HG03064 (cell line): ENCODE measurements around the gene TMEM125.

Experiments
- ATAC-seq: cut with Tn5 transposase; IDR thresholded peaks from one replicate; pipeline ENCODE4 v1.9.1; 2021; ENCODE audit warnings: low read depth; ENCODE audit not compliant: unreplicated experiment

TMEM125 gene

DNA sequence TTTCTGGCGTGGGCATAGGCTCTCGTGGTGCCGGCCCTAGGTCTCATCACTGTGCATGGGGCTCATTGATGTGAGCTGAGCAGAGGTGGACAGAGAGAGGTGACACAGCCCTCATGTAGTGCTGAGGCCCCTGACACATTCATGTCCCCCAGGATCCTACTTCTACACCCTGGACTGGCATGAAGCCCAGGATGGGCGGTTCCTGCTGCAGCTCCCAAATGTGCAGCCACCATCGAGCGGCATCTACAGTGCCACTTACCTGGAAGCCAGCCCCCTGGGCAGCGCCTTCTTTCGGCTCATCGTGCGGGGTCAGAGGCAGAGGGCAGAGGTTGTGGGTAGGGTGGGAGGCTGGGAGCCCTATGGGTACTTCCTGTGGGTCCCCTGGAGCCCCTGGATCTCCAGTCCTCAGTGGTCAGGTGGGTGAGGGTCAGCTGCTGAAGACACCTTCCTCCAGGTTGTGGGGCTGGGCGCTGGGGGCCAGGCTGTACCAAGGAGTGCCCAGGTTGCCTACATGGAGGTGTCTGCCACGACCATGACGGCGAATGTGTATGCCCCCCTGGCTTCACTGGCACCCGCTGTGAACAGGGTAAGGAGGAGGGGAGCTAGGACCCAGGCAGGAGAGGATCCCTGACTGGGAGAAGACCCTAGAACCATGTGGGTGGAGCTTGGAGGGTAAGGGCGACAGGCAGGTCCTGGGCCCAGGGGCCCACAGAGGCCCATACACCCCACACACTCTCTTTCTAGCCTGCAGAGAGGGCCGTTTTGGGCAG lies 37.1 kb downstream of the TMEM125 start:
- ATAC-seq, result no peak

DNA sequence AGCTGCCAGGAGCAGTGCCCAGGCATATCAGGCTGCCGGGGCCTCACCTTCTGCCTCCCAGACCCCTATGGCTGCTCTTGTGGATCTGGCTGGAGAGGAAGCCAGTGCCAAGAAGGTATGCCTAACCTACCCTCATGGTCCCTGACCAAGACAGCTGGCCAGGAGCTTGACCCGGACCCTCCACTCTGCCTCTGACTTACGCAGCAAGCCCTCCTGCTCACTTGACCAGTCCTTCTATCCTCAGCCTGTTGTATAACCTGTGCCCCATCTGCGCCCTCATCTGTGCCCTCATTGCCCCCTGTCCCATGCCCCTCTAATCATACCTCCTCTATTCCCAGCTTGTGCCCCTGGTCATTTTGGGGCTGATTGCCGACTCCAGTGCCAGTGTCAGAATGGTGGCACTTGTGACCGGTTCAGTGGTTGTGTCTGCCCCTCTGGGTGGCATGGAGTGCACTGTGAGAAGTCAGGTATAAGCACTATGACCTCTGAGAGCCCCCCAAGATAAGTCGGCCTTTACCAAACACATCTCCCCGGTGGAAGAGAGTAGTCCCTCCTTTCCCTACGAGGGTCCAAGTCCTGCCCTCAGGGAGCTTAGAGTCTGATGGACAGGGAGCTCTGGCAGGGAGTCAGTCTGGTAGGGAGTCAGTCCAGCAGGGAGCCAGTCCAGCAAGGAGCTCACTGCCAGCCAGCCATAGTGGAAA lies 37.8 kb downstream of the TMEM125 start:
- ATAC-seq, result no peak

DNA sequence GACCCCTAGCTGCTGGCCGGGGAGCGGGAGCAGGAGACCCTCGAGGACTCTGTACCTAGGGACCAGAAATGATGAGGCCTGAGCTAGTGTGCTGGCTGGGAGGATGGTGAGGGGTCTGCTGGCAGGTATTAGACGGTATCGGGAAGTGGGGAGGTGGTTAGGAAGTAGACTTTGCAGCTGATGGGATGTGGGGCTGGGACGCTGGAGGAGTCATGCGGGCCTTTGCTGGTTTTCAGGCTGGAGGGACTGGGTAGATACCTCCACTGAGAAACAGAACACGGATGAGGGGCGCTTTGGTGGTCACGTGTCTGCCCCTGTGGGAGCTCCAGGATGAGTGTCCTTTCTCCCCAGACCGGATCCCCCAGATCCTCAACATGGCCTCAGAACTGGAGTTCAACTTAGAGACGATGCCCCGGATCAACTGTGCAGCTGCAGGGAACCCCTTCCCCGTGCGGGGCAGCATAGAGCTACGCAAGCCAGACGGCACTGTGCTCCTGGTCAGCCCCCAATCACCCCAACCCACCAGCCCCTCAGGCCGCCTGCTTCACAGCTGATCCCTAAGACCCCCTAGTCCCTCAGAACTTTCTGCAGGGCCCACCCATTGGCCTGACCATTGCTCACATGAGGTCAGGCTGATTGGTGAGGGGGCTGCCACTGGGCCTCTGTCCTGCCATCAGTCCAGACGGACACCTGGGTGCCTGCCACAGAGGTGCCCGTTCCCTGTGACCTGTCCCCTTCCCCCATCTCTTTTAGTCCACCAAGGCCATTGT lies 39.0 kb downstream of the TMEM125 start:
- no peak for ATAC-seq

DNA sequence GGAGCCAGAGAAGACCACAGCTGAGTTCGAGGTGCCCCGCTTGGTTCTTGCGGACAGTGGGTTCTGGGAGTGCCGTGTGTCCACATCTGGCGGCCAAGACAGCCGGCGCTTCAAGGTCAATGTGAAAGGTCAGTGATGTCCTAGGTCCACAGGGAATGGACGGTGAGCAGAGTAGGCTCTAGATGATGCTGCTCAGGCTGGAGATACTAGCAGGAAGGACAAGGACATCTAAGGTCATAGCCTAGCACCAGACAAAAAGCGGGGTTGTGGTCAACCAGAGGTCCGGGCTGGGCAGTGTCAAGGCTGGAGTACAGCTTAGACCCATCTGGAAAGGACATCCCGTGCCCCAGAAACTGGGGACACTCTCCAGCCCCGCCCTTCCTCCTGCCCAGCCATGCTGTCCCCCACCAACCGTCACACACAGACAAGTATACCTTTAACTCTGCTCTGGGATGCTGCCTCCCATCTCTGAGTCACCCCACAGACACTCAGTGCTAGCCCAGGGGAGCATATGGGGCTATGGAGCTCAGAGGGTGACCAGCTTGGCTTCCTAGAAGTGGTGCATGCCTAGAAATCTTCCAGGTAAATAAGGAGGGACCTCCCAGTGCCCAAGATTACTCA lies 39.7 kb downstream of the TMEM125 start:
- no peak for ATAC-seq

DNA sequence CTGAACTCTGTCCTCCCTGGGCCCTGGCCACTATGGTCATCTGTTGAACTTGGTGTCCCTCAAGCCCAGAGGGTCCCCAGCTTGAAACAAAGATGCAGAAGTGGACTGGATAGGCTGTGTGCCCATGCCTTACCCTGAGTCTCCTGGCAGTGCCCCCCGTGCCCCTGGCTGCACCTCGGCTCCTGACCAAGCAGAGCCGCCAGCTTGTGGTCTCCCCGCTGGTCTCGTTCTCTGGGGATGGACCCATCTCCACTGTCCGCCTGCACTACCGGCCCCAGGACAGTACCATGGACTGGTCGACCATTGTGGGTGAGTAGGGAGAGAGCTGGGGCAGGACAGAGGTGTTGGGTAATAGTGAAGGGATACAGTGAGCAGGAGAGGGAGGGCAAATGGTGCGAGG lies 41.7 kb downstream of the TMEM125 start:
- ATAC-seq, result no peak

DNA sequence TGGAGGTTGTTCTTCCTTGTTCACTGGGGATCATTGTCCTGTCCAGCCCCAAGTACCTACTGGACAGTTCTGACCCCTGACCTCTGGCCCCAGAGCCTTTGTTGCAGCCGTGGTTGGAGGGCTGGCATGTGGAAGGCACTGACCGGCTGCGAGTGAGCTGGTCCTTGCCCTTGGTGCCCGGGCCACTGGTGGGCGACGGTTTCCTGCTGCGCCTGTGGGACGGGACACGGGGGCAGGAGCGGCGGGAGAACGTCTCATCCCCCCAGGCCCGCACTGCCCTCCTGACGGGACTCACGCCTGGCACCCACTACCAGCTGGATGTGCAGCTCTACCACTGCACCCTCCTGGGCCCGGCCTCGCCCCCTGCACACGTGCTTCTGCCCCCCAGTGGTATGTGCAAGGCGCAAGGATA lies 42.4 kb downstream of the TMEM125 start:
- ATAC-seq, result no peak

DNA sequence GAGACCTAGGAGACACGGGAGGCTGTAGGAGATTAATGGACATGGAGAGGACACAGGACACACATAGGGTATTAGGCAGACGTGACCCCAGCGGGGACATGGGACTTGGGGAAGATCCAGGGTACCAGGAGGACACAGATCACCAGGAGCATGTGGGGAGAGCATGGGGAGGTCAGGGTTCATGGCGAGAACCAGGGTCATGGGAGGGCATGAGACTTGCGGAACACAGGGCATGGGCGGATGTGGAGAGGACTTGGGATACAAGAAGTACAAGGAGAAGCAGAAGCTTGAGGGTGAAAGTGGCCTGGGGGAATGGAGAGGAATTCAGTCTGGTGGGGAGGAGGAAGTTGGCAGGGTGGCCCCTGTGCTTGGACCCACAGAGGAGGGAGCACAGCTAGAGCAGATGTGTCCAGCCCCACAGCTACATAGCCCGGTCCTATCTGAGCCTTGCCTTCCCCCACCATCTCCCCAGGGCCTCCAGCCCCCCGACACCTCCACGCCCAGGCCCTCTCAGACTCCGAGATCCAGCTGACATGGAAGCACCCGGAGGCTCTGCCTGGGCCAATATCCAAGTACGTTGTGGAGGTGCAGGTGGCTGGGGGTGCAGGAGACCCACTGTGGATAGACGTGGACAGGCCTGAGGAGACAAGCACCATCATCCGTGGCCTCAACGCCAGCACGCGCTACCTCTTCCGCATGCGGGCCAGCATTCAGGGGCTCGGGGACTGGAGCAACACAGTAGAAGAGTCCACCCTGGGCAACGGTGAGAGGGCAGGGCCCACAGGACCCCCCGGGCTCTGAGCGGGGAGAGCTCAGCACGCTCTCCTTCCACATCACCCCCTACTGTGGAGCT lies 43.1 kb downstream of the TMEM125 start:
- ATAC-seq, result no peak

DNA sequence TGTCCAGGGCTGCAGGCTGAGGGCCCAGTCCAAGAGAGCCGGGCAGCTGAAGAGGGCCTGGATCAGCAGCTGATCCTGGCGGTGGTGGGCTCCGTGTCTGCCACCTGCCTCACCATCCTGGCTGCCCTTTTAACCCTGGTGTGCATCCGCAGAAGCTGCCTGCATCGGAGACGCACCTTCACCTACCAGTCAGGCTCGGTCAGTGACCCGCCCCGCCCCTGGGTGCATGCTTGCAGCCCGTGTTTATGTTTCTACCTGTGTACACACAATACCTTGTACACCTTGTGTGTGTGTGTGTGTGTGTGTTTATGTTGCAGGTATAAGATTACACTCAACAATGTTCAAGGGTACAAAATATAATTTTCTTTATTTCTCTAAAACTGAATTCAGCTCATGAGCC lies 44.0 kb downstream of the TMEM125 start:
- ATAC-seq, result no peak

DNA sequence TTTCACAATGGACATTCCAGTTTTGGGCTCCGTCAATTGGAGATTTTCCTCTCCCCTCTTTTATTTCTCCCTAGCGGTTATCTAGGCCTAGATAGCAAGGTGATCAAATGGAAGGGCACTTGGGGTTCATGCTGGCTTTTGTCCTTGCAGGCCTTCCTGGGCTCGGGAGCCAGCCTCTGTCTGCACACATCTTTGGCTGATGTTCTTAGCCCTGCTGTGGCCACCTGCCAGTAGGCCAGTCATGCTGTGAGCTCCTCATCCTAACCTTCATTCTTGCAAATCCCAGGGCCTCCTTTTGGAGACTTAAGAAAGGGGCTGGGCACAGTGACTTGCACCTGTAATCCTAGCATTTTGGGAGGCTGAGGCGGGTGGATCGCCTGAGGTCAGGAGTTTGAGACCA lies 44.5 kb downstream of the TMEM125 start:
- no peak for ATAC-seq

DNA sequence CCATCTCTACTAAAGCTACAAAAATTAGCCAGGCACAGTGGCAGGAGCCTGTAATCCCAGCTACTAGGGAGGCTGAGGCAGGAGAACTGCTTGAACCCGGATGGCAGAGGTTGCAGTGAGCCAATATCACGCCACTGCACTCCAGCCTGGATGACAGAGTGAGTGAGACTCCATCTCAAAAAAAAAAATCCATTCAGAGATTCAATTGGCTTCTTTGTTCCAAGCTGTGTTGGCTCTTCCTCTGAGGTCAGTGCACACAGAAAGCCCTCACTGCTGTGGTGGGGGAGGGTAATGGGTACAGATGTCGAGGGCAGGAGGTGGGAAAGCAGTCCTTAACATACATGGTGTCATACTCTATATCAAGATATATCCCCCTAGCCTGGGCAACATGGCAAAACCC lies 45.7 kb downstream of the TMEM125 start:
- ATAC-seq, result no peak

DNA sequence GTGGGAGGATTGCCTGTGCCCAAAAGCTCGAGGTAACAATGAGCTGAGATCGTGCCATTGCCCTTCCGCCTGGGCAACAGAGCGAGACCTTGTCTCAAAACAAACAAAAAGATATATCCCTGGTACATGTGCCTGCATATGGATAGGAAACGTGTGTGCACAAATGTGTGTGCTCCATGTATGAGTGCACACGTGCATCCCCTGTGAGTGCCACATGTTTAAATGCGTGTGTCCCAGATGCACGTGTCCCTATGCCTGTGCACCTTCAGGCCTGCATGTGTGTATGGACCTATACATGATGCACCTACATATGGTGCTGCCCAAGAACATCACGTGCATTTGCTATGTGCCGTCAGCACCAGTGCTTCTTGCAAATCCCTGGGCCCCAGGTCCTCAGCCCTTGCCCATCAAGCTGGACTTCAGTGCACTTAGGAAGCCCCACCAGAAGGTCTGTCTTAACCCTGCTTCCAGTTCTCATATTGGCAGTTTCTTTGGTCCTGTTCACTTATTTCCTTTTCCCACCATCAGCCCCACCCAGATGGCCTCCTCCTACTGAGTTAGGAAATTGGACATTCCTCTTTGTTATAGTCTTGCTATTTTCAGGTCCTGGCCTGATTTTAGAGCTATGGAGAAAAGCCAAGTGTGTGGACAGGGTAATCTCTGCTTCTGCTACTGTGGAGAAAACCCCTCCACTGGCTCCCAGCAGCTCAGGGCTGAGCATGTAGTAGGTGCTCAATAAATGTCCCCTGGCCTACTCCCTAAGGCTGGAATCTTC lies 46.4 kb downstream of the TMEM125 start:
- no peak for ATAC-seq

DNA sequence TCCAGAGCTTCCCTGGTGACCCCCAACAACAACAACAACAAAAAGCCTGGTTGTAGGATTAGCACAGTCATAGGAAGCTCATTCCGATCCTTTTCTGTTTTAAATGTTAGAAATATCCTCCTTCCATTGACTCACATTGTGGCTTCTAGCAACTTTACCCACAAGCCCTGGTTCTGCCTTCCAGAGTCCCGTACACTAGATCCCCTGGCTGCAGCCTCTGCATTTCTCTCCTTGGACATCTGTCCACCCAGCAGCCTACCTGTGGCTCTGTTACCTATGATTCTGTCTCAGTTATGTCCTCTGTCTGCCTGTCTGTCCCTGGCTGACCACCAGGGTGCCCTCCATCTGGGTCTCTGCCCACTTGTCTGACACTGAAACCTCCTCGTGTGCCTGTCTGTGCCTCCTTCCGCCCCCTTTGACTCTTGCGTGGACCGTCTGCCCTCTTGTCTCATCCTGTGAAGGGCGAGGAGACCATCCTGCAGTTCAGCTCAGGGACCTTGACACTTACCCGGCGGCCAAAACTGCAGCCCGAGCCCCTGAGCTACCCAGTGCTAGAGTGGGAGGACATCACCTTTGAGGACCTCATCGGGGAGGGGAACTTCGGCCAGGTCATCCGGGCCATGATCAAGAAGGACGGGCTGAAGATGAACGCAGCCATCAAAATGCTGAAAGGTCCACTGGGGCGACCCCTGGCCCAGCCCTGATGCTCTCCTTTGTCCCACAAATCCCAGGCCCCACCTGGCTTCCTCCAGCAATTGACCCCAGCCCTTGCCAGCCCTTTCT lies 47.1 kb downstream of the TMEM125 start:
- ATAC-seq, result no peak

DNA sequence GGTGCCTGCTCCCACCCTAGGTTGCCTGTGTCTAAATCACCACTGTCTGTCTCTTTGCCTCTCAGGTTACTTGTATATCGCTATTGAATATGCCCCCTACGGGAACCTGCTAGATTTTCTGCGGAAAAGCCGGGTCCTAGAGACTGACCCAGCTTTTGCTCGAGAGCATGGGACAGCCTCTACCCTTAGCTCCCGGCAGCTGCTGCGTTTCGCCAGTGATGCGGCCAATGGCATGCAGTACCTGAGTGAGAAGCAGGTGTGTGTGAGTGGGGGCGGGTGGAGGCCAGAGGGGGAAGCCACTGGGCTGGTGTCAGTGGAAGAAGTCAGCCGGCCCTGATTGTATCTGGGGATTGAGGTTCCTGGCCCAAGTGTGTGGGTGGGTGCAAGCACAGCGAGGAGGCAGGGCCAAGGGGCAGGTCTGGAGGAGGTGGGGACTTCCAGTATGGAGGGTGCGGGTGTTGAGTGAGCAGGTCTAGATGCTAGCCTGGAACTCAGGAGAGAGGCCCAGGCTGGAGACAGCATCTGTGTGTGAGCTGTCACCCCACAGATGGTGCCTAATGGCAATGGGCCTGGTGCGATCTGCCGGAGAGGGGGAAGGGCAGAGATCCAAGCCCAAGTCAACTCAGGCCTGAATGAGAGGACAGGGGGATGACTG lies 48.2 kb downstream of the TMEM125 start:
- ATAC-seq, result no peak

DNA sequence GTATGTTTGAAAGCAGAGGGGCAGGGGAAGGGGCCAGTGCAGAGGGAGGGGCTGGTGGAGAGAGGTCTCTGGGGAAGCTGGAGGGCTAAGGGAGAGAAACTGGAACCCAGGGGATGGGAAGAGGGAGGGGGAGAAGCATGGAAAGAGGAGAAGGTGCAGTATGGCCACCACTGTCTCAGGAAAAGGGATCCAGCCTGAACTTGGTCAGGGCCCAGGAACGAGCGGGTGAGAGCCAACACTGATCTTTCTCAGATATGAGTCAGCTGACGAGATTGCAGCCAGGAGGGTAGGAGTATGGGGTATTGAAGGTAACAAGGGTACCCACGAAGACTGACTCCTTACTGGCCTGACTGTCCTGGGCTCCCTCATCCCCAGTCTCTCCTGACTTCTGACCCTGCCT lies 49.0 kb downstream of the TMEM125 start:
- ATAC-seq, result no peak

DNA sequence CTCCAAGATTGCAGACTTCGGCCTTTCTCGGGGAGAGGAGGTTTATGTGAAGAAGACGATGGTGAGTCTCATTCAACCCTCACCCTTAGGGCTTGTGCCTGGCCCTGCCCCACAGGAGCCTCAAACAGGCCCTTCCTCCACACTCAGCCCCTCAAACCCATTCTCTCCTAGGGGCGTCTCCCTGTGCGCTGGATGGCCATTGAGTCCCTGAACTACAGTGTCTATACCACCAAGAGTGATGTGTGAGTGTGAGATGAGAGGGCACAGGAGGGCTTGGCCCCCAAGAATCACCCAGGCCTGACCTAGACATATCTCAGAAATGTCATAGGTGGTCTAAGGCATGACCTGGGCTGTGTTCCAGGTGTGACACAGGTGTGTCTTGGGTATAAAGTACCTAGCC lies 49.5 kb downstream of the TMEM125 start:
- ATAC-seq, result no peak

DNA sequence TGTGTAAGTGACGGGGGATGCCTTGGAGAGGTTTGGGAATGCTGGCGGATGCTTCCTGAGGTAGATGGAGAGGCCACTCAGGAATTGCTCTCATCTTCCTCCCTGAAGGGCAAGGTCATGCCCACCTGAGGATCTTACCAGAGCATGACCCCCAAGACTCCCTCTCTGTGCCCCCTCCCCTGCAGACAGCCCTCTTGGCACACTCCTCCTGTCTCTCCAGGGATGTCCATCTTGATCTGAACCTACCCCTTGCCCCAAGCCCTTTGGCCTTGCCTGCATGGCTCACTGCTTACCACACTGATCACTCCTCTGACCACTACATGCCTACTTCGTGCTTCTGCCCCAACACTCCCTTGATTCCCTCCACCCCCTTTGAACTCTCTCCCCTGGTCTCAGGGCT lies 50.0 kb downstream of the TMEM125 start:
- no peak for ATAC-seq

DNA sequence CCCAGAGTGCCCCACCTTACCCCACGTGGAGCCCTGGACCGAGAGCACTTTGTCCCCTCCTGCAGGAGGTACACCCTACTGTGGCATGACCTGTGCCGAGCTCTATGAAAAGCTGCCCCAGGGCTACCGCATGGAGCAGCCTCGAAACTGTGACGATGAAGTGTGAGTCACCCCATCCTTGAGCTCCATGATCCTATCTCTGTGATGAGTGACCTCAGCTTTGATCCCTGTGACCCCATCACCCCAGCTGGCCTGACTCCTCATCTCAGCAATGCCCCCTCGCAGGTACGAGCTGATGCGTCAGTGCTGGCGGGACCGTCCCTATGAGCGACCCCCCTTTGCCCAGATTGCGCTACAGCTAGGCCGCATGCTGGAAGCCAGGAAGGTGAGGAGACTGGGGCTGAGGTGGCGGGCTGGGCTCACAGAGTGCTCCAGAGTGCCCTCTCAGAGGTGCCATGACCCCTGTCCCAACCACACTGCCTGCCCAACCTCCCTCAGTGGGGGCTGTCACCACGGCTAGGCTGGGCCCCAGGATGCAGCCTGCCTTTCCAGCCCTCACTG lies 51.6 kb downstream of the TMEM125 start:
- ATAC-seq, result no peak

DNA sequence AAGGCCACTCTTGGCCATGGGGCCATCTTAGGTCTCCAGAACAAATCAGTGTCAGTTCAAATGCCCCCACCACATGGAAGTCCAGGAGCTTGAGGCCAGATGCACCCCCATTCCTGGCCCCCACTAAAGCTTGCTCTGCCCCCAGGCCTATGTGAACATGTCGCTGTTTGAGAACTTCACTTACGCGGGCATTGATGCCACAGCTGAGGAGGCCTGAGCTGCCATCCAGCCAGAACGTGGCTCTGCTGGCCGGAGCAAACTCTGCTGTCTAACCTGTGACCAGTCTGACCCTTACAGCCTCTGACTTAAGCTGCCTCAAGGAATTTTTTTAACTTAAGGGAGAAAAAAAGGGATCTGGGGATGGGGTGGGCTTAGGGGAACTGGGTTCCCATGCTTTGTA lies 52.7 kb downstream of the TMEM125 start:
- no peak for ATAC-seq
